GM04504 (cell line): ENCODE results near the gene STK16.
"Not testable (repeated sequence)": the region's sequence is repeated elsewhere in the genome, so short reads cannot be mapped to it uniquely, and the experiment has no call there.

ENCODE experiments used
- DNase-seq: peaks from one replicate; pipeline ENCODE4 v3.0.0-alpha.2; 2012; ENCODE audit warnings: low read depth

The STK16 gene

GRCh38 chr2:219245148-219245898 is at the start of gene STK16, which contains the start of gene GLB1L:
Gene STK16 (plus strand): TSS chr2:219245479. CDS start chr2:219246000, 521 bp downstream.
Gene GLB1L (minus strand): TSS chr2:219245444. CDS start chr2:219243573, 1,871 bp downstream.
- peak; percentile 85 for DNase-seq

GRCh38 chr2:219197388-219197787 is 47.9 kb upstream of the STK16 start:
- DNase-seq: no peak

GRCh38 chr2:219198974-219199373 is 46.3 kb upstream of the STK16 start:
- DNase-seq: no peak

GRCh38 chr2:219199470-219200211 is 45.6 kb upstream of the STK16 start:
- DNase-seq: no peak

- DNase-seq: not testable (repeated sequence)
Observed at GRCh38 chr2:219200502-219201326, 44.6 kb upstream of the STK16 start.

GRCh38 chr2:219201331-219201730 is 43.9 kb upstream of the STK16 start:
- DNase-seq: not testable (repeated sequence)

- DNase-seq: no peak
Observed at GRCh38 chr2:219204425-219205164, 40.7 kb upstream of the STK16 start.

GRCh38 chr2:219205165-219205538 is 40.1 kb upstream of the STK16 start:
- no peak for DNase-seq

- DNase-seq: no peak
Observed at GRCh38 chr2:219205981-219206327, 39.3 kb upstream of the STK16 start.

GRCh38 chr2:219206328-219207133 is 38.7 kb upstream of the STK16 start, which contains the start of gene ZFAND2B:
Gene ZFAND2B (plus strand): TSS chr2:219206782. CDS start chr2:219206988, 206 bp downstream.
- DNase-seq: peak; percentile 89

GRCh38 chr2:219207134-219207883 is 38.0 kb upstream of the STK16 start:
- DNase-seq: no peak

GRCh38 chr2:219207884-219208740 is 37.2 kb upstream of the STK16 start:
- DNase-seq: no peak

- no peak for DNase-seq
Observed at GRCh38 chr2:219209236-219210195, 35.8 kb upstream of the STK16 start.

- no peak for DNase-seq
Observed at GRCh38 chr2:219210196-219210885, 34.9 kb upstream of the STK16 start.

GRCh38 chr2:219210886-219211362 is 34.4 kb upstream of the STK16 start:
- DNase-seq: no peak

GRCh38 chr2:219213026-219213415 is 32.3 kb upstream of the STK16 start:
- no peak for DNase-seq

GRCh38 chr2:219213486-219214071 is 31.7 kb upstream of the STK16 start:
- DNase-seq: no peak
